NCI-H2227 (cell line): Measurements from ENCODE around the gene TMEM72.

Experiments used
- DNase-seq: peaks from one replicate; lab custom pipeline; 2025; ENCODE audit not compliant: unreplicated experiment; lab: John Stamatoyannopoulos, UW

TMEM72 gene

DNA sequence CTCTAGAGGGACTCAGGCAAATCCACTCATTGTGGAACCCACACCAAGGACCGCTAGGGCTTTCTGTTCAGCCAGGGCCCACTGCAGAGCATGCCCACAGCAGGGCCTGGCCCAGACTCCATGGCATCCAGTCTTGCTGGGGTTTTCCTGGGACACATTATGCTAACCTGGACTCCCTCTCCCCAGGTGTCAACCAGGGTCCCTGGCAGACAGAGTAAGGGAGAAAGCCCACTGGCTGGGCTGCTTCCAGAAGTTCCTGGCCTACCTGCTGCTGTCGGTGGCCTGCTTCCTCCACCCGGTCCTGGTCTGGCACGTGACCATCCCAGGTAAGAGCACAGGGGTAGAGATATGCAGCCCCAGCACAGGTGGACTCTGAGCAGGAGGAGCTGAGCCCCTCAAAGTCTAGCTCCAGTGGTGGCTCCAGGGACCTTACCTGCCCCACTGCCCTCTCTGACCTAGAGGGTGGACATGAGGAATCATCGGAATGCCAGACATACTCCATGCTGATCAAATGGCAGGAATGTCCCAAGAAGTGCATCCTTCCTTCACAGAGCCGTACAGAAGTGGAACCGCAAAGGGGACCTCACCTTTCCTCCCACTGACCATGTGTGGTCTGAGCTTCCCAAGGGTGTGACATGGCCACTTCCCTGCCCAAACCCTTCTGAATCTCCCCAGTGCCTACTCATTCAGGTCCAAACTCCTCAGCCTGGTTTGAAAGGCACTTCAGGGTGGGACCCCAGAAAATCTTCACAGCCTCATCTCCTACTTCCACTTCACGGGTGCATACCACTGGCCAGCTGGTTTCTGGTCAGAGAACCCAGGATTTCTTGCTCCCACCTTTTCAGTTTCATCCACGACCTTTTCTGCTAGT is 22.5 kb downstream of the TMEM72 start:
- no peak for DNase-seq

DNA sequence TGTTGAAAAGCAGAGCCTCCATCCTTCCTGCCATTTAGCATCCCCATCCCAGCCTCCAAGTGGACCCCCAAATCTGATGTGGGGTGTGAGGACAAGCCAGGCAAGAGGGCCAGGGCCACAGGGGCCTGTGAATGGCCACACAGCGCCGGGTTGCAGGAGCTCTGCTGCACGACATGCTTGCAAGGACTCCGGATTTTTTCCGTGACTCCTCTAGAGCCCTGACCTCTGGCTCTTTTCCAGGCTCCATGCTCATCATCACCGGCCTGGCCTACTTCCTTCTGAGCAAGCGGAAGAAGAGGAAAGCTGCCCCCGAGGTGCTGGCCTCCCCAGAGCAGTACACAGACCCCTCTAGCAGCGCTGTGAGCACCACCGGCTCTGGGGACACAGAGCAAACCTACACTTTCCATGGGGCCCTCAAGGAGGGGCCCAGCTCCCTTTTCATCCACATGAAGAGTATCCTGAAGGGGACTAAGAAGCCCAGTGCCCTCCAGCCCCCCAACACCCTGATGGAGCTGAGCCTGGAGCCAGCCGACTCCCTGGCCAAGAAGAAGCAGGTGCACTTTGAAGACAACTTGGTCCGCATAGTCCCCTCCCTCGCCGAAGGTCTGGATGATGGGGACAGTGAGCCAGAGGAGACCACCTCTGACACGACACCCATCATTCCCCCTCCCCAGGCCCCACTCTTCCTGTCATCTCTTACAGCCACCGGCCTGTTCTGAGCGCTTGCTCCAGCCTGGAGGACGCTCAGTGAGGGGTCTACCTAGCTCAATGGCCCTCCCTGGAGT is 23.5 kb downstream of the TMEM72 start:
- DNase-seq = no peak

DNA sequence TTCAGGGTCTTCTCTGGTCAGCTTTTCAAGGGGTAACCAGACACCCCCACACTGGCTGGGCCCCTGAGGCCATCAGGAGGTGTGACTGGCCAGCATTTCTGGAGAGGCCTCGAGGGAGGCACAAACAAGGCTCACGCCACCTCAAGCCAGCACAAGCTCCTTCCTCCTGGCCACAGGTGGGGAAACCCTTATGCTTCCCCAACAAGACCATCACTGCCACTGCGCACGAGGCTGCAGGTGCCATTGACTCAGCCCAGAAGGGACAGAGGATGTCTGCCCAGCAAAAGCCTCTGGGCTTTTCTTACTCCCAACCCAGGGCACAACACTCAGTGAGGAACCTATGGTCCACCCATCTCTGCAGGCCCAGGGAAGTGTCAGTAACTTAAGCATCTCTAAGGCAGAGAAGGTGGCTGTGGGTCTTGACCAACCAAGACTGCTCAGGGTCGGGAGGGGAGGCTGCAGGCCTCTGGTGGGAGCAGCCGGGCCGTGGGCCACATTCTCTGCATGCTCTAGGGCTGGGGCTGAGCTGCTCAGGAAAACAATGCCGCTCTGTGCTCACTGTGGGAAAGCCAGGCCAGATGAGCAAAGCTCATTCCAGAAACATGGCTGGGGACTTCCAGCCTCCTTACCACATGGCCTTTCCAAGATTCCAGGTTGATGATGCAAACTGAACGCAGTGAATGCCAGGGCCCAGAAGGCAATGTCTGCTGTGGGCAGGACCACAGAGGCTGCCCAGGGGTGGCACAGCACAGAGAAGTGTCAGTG is 24.2 kb downstream of the TMEM72 start:
- DNase-seq = no peak

DNA sequence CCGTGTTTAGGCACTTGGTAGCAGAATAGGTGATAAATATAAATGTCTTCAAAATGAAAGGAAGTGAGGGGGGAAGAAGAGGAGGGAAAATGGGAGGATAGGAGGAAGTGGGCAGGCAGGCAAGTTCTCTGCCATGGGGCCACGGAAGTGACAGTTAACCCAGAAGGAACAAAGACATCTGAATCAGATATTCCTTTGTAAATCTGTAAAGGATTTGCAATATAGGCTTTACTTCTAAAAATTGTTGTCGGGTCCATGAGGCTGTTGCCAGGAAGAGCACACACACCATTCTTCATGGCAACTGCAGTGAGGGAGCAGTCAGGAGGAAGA is 24.8 kb downstream of the TMEM72 start:
- DNase-seq = no peak

DNA sequence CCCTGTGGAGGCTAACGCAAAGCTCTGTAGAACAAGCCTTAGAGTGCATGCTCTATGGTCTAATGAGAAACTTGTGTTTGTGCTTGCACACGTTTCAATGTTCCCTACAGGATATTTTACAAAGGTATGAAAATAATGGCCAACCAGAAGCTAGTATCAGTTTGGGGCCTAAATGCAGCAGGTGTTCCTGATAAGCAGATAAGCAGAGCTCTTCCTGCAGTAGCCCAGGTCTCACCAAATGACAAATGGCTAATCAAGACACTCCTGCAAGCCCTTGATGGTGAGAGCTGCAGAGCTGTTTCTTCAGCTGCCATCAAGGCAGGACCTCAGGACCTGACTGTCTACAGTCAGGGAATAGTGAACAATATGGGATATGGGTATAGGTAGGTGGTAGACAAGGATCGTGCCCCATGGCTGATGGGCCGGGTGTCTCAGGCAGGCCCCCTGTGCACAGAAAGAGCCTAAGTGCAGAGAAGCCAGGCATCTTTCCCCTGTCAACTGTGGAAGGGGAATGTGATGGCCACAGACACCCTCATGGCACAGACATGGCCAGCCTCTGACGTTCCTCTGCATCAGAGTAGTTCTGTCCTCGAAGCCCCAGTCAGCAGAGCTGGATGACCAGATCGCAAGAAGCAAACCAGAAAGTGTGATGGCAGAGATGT is 25.3 kb downstream of the TMEM72 start:
- no peak for DNase-seq

DNA sequence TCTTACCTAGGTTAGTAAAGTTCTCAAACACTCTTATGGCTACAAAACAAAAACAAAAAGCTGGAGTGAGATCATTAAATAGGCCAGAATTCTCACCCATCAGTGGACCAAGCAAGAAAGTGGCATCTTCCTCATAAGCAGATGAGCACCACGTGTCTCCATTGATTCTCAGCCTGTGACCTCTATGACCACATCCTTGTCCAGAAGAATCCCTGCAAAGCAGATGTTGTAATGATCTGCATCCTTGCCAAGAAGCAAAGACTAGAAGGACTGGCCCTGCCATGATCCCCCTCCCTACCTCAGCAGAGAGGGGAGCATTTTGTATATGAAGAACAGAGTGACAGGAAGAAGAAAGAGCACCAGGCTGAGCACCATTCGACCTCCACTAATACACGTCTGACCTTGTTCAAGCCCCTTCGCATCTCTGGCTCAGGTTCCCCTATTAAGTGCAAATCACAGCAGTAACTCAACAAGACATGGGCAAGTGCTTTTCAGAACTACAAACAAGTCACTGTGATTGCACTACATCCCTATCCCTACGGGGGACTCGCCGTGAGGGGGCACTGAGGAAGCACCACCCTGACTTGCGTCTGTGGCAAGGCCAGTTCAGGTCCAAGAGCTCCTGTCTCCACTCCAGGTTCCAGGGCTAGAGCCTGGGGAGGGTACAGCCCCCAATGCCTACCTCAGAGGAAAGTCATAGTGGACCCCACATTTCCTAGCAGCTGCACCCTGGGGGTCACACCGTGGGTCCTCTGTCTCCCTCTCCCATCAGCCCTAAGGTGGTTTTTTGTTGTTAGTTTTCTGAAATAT is 26.3 kb downstream of the TMEM72 start:
- no peak for DNase-seq

DNA sequence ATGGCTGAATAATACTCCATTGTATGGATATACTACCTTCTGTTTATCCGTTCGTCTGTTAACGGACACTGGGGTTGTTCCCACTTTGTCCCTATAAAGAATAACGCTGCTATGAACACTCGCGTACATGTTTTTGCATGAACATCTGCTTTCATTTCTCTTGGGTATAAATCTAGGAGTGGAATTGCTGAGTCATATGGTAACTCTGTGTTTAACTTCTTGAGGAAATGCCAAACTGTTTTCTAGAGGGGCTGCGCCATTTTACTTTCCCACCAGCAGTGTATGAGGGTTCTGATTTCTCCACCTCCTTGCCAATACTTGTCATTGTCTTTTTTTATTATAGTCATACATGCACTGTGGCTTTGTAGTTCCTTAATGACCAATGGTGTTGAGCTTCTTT is 27.8 kb downstream of the TMEM72 start:
- no peak for DNase-seq

DNA sequence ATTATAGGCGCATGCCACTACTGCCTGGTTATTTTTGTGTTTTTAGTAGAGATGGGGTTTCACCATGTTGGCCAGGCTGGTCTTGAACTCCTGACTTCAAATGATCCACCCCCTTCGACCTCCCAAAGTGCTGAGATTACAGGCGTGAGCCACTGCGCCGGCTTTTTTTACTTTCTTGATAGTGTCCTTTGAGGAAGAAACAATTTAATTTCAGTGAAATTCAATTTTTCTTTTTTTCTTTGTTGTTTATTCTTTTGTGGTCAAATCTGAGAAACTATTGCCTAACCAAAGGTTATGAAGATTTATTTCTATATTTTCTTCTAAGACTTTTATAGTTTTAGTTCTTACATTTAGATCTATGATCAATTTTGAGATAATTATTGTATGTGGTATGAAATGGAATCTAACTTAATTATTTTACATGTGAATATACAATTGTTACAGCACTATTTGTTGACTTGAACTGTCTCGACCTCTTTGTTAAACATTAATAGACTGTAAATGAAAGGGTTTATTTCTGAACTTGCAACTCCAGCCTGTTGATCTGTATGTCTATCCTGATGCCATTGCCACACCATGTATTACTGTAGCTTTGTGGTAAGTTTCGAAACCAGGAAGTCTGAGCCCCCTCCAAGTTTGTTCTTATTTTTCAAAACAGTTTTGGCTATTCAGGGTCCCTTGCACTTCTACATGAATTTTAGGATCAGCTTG is 28.7 kb downstream of the TMEM72 start:
- DNase-seq = no peak

DNA sequence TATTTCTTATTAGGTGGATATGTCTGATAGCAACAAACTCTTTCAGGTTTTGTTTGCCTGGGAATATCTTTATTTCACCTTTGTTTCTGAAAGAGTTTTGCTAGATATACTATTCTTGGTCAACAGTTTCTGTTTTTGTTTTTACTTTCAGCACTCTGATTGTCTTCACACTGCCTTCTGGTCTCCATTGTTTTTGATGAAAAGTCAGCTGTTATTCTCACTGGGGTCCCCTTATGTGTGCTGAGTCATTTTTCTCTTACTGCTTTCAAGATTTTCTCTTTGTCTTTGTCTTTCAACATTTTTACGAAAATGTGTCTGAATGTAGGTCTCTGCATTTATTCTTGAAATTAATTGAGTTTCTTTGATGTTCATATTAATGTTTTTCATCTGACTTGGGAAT is 33.2 kb downstream of the TMEM72 start:
- no peak for DNase-seq

DNA sequence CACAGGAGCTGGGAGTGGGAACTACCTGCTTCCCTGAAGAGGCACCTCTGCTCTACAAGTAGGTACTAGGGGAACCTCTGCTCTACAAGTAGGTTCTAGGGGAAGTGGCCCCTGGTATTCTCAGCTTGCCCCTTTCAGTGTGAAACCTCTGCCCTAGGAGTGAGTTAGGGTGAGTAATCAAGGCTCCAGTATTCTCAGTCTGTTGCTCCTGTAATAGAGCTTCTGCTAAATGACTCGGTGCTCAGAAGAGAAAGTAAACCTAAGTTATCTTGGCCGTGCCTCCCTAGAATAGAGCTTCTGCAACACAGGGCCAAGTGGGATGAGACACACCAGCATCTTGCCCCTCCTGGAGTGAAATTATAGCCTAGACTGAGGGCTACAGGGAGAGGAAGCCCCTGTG is 35.1 kb downstream of the TMEM72 start:
- DNase-seq = no peak

DNA sequence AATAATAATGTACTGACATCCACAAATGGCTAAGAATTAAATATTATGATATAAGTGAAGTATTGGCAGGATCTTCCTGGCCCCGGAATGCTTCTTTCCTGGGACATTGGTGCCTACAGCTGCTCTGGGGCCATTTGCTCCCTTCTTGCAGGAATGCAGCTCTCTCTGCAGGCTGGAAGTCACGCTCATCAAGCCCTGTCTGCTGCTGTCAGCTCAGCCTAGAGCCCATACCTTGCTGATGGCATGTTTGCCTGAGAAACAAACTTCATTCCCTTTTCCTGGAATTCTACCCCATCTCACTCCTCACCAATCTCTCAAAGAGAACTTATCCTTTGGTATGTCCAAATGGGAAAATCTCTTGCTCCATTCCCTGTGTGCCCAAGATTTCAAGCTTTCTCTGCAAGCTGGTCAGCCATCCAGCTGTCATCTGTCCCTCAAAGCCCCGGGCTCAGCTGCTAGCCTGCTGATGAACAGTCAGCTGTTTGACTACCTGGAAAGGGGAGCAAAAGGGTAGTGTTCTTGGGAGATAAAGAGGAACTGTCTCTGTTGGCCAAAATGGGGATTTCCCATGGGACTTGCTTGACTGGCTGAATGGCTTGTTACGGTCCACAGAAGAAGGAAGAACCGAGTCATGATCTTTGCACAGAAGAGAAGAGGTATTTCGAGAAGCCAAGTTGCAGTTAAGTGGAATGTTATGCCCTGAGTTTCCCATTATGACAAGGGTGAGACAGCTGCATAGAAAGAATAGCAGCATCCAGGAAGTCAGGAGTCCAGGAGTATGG is 36.4 kb downstream of the TMEM72 start:
- no peak for DNase-seq

DNA sequence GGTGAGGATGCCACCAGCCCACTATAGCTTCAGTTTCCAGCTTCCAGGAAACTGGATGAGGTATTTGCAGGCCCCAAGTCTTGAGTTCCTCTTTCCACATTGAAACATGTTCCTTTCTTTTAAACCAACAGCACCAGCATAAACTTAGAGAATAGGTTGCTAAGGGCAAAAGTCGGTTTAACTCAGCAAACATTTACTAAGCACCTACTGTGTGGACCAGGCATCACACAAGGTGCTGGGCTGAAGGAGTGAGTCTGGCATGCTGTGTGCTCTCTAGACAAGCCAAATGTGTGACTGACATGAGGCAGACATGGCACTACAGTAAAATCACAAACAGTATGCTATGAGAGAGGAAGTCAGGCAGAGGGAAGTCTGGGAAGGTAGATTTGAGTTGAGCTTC is 37.5 kb downstream of the TMEM72 start:
- no peak for DNase-seq

DNA sequence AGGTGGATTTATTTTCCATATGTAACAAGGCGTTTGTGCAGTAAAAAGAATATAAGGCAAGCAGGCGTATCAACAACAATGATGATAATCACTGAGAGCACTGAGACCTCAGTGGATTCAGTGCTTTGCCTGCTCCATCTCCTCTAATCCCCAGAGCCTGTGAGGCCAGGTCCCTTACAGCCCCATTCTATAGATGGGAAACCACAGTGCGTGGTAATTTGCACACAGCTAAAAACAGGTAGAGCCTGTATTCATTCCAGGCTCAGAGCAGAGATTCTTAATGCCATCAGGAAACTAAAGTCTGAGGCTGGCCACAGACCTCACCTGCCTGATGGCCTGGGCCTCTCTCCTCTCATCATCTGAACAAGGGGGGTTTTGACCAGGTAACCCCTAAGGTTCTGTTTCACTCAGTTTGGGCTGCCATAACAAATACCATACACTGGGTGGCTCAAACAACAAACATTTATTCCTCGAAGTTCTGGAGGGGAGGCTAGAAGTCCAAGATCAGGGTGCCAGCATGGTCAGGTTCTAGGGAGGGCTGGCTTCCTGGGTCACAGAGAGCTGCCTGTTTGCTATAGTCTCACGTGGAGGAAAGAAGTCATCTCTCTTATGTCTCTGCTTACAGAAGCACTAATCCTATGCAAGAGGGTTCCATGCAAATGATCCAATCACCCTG is 38.1 kb downstream of the TMEM72 start:
- DNase-seq = no peak

DNA sequence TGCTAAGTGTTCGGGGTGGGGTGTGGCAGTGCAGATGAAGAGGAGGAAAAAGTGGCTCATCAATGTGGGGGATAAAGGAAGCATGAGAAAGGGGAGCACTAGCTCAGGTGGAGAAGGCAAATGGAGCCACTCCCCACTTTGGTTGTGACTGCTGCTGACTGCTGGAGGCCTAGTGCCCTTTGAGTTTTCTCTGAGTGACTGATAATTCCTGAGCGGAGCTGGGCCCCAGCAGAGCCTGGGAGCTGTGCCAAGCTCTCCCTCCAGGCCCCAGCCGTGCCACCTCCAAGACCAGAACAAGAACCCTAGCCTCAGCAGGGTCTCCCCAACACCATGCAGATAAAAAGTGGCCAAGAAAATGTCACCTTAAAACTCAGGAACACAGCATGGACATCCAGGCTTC is 38.8 kb downstream of the TMEM72 start:
- no peak for DNase-seq

DNA sequence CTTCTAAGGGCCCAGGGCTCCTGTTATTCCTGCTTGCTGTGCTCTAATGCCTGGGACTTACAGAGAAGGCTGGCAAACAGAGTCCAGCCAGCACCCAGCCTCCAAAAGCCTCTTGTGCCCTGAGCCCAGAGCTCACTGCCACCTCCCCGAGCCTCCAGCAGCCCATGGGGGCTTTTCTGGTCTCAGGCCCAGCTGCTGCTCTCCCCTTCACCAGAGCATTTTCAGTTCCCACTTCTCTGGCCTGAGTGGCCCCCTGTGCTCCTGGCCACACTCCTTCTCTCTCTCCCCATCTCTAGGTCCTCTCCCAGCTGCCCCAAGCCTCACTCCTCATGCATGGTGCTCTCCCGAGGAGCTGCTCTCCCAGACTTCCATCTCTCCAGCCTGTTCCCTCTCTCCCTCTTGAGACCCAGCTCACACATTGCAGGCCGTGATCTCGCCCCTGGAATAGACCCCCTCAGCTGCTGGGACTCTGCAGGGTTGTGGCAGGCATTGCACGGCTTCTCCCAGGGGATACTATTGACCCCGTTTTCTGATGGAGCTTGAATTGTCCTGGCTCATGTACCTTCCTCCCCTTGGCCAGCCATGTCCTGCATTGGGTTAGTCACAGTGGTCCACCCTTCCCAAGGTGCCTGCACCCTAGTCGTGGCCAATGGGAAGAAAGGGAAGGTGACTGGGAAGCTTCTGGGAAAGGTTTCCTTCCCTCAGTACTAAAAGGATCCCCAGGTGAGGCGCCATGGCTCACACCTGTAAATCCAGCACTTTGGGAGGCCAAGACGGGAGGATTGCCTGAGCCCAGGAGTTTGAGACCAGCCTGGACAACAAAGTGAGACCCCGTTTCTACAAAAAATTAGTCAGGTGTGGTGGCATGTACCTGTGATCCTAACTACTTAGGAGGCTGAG is 39.4 kb downstream of the TMEM72 start:
- no peak for DNase-seq

DNA sequence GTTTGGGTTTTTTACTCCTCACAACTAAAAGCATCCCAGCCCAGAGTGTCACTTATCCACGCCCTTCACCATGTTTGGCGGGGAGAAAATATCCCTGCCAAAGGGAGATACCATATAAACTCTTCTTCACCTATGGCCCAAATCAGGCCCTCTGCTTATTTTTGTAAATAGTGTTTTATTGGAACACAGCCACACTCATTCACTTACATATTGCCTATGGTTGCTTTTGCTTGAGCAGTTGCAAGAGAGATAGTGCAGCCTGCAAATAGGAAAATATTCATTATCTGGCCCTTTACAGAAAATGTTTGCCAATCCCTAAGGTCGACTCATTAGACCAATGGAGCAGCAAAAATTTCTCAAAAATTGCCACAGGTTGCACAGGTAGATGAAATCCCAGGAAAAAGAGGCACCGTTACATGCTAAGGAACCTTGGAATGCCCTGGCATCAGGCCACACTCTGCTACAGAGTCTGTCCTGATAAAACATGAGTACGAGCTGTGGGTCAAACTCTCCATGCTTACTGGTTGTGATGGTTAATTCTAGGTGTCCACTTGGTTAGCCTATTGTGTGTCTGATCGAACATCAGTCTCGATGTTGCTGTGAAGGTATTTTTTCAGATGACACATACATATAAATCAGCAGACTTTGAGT is 40.6 kb downstream of the TMEM72 start:
- DNase-seq = no peak

DNA sequence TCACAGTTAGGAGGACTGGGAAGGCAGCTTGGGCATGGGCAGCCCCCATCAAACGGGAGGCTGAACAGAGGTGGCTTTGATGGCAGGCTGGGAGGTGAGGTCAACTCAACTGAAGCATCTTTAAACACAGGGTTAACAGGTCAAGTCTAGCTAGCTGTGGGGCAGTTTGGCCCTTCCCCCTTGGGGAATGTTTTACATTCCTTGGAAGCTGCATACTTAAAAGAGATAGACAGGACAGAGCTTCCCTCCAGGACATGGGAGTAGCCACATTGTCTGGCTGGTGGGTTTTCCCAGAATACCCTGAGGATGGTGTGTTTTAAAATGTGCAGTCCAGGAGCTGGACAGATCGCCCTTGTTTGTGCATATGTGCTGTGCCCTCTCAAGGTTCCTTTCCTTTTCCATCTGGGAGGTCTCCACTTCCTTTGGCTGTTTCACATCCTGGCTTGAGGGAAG is 41.7 kb downstream of the TMEM72 start:
- DNase-seq = no peak
